ENCODE results near the gene FLRT2. TPM values are rescaled to one million over a fixed set of nuclear protein-coding genes. Genes with fewer than 3 reads are reported as not detected.

Gene FLRT2
- total RNA-seq, 1 experiment from 2014 or later, result 0.17 TPM

GRCh38 chr14:85565862-85566296 lies 35.9 kb downstream of the FLRT2 start:
- ChIA-PET POLR2A (no interaction called here), CTCF (no interaction called here), RAD21 (ENCODE audit: low non-redundant PET in 1 of 2, low total read pairs in 2 of 2, uncharacterized antibody in 2 of 2, unreplicated experiment in 2 of 2) (no interaction called here)
- DNase-seq (ENCODE audit: low read depth, low spot score) (no peak), ATAC-seq (no peak)
- Histone ChIP-seq H3K36me3 (ENCODE audit: control insufficient read depth in 1 of 2, insufficient read depth in 2 of 2, low read length in 2 of 2) (no peaks in the 10 kb centered on the region), H2AFZ (ENCODE audit: low read depth, low read length, poor library complexity, severe bottlenecking) (no peak overlapping the region), H3K4me2 (ENCODE audit: low read length) (no peak overlapping the region), H3K4me1 (ENCODE audit: control insufficient read depth in 1 of 2, insufficient read depth in 2 of 2, low read length in 2 of 2) (no peaks in the 10 kb centered on the region), H3K9me2 (ENCODE audit: insufficient read depth) (no peaks in the 10 kb centered on the region), H3K79me2 (ENCODE audit: insufficient read depth, low read length) (no peaks in the 10 kb centered on the region), H4K20me1 (ENCODE audit: insufficient read depth) (no peaks in the 10 kb centered on the region), H3K27ac (ENCODE audit: low read depth, low read length) (no peak overlapping the region), H3K27me3 (ENCODE audit: insufficient read depth, low read length) (no peaks in the 10 kb centered on the region), H3K4me3 (replicated peaks in 1 of 2; ENCODE audit: low read depth in 1 of 2, low read length in 2 of 2) (no peak overlapping the region), H3K9me3 (ENCODE audit: control insufficient read depth in 1 of 2, insufficient read depth in 1 of 2, low read depth in 1 of 2, low read length in 2 of 2) (peaks cover 6 to 21% of the 10 kb centered on the region in 2 experiments; a peak in 2 of 4 replicates), H3K9ac (ENCODE audit: low read length) (no peak overlapping the region)
- intact Hi-C loops (cut with micrococcal nuclease), result no loop called here
- BruUV-seq (replicated peaks), result no TSS peak
- TF ChIP-seq CEBPB (IDR thresholded peaks at IDR 0.05; ENCODE audit: low read depth) (no peak), SP1 (IDR thresholded peaks at IDR 0.05; ENCODE audit: low read depth) (no peak), MAX (IDR thresholded peaks at IDR 0.05) (no peak), POLR2AphosphoS5 (IDR thresholded peaks at IDR 0.05; ENCODE audit: low read depth, low read length) (no peak), EGR1 (IDR thresholded peaks at IDR 0.05; ENCODE audit: low read depth) (no peak), CTCF (IDR thresholded peaks at IDR 0.05 in 2 of 3, conservative IDR thresholded peaks at IDR 0.05 in 1 of 3; ENCODE audit: borderline replicate concordance in 1 of 3, insufficient read depth in 1 of 3, low read depth in 2 of 3, low read length in 2 of 3) (no peak), EZH2 (IDR thresholded peaks at IDR 0.05) (no peak), REST (IDR thresholded peaks at IDR 0.05; ENCODE audit: low read depth) (no peak), POLR2A (IDR thresholded peaks at IDR 0.05; ENCODE audit: borderline replicate concordance, extremely low read depth, insufficient read depth, insufficient read length) (no peak), ZBTB33 (IDR thresholded peaks at IDR 0.05; ENCODE audit: extremely low read depth, insufficient replicate concordance, low read length) (no peak), ZFX (IDR thresholded peaks at IDR 0.05) (no peak), EZH2phosphoT487 (IDR thresholded peaks at IDR 0.05; ENCODE audit: borderline replicate concordance) (no peak)

Data from HCT116 (cell line).